Dermis microvascular lymphatic vessel endothelial cell (primary cell): ENCODE measurements around the gene POC1B. TPM values are rescaled to one million over a fixed set of nuclear protein-coding genes. Genes with fewer than 3 reads are reported as not detected.

Experiments
- DNase-seq, 2 donors: peaks; one replicate each; pipeline versions ENCODE4 v3.0.0 to v3.0.0-alpha.2; 2010; ENCODE audit warnings: low read depth in 2 of 2
- total RNA-seq: library from RNA; depleted of rRNA; stranded (reverse); fragments of >200 nt; gene quantifications from 2 replicates; pipeline ENCODE4 v1.2.1, GENCODE V29; 2014

Gene POC1B
- total RNA-seq, 1 donor from 2014 or later: 13.2 TPM

GRCh38 chr12:89539426-89540223 is 13.8 kb upstream of the POC1B start:
- DNase-seq: no peak

- no peak for DNase-seq
These were observed 13.1 kb upstream of the POC1B start for GRCh38 chr12:89538897-89539296.

- DNase-seq: no peak
These were observed 11.5 kb upstream of the POC1B start for GRCh38 chr12:89537389-89537788.

- peak; percentile 50 to 63 for DNase-seq
These were observed 3.9 kb upstream of the POC1B start for GRCh38 chr12:89529738-89530137.

GRCh38 chr12:89528434-89528833 is 2.6 kb upstream of the POC1B start:
- no peak for DNase-seq

GRCh38 chr12:89525305-89525823 is 483 bp downstream of the POC1B start:
- peak in 1 of 2 donors; percentile 33 for DNase-seq

- DNase-seq: peak; percentile 68 to 89
These were observed 1.1 kb downstream of the POC1B start, which contains the start of gene GALNT4 for GRCh38 chr12:89524541-89525304. TSS of gene GALNT4 (minus strand) at chr12:89524796. CDS start at chr12:89524549, 247 bp downstream.

- DNase-seq: no peak
These were observed 1.9 kb downstream of the POC1B start for GRCh38 chr12:89523843-89524540.

GRCh38 chr12:89523393-89523792 is 2.5 kb downstream of the POC1B start:
- no peak for DNase-seq

- no peak for DNase-seq
These were observed 4.3 kb downstream of the POC1B start for GRCh38 chr12:89521364-89522223.

GRCh38 chr12:89517720-89518119 is 8.1 kb downstream of the POC1B start:
- DNase-seq: no peak

GRCh38 chr12:89516633-89517032 is 9.2 kb downstream of the POC1B start:
- DNase-seq: no peak

GRCh38 chr12:89514751-89515150 is 11.1 kb downstream of the POC1B start:
- no peak for DNase-seq

GRCh38 chr12:89513544-89513943 is 12.3 kb downstream of the POC1B start:
- DNase-seq: no peak

GRCh38 chr12:89507015-89507824 is 18.6 kb downstream of the POC1B start:
- peak in 1 of 2 donors; percentile 22 for DNase-seq

- DNase-seq: no peak
These were observed 19.8 kb downstream of the POC1B start for GRCh38 chr12:89506050-89506449.

- DNase-seq: no peak
These were observed 21.1 kb downstream of the POC1B start for GRCh38 chr12:89504560-89505346.

- DNase-seq: peak in 1 of 2 donors; percentile 12
These were observed 24.1 kb downstream of the POC1B start for GRCh38 chr12:89501793-89502192.

- no peak for DNase-seq
These were observed 26.0 kb downstream of the POC1B start for GRCh38 chr12:89499857-89500256.
